Purkinje cell (primary cell): ENCODE data around the gene TSC22D1. TPM values are rescaled to one million over a fixed set of nuclear protein-coding genes. Genes with fewer than 3 reads are reported as not detected.

Source experiments
- polyA plus RNA-seq: library from polyadenylated mRNA; unstranded; fragments of >200 nt; fragmentation: Nextera tagmentation; gene quantifications from 2 replicates; pipeline ENCODE4 v1.2.1, GENCODE V29; 2014

Gene TSC22D1
- 201 and 257 TPM in 2 replicates for polyA plus RNA-seq

DNA sequence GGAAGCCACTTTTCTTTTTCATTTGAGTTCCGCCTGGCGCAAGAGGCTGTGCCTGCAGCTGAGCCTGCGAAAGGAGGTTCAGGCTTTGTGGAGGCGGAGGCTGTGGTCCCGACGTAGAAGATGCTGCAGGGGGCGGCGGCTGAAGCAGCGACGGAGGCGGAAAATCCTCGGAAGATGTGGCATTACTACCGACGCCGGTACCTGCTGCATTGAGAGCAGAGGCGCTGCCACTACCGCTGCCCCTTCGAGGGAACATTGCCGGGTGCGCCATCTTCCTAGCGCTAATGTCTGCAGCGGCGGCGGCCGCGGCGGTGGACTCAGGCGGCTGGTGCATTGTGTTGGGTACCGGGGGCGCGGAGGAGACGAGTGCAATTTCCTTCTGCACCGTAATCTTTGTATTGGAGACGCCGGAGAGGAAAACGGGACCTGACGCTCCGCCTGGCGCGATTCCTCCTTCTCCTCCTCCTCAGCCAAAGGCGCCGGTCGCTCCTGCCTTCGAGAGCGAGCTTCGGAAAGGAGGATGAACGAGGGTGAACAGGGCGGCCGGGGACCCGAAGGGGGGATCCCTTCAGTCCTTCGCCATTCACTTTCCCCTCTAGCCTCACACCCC is at the start of gene TSC22D1:
Gene TSC22D1 (minus strand): TSS at position 590 of the 610 bp plus-strand sequence. CDS start 256 bp downstream, at position 334.

Other genes with a start within 250 kb of the TSC22D1 start
- gene SERP2, start 202.5 kb downstream of the TSC22D1 start, polyA plus RNA-seq: 114 and 119 TPM in 2 replicates